Left colon (tissue), 2 donors: ENCODE measurements around the gene KHSRP. TPM values are rescaled to one million over a fixed set of nuclear protein-coding genes. Genes with fewer than 3 reads are reported as not detected.

Experiments
- ATAC-seq: fragments of 200-7000 bp; cut with Tn5 transposase; one replicate; pipeline ENCODE4 v1.9.1; 2020; ENCODE audit warnings: mild to moderate bottlenecking, moderate library complexity
- DNase-seq, 2 donors: peaks; one replicate each; pipeline ENCODE4 v3.0.0-alpha.2; 2020
- intact Hi-C, 2 donors: fragments of 100-400 bp; cut with DNase I in 1 of 2; cut with micrococcal nuclease in 1 of 2; formaldehyde crosslinking; loops; one replicate each; pipeline versions ENCODE4 v1.11.2 to v1.14.0; 2022; cut with DNase I, micrococcal nuclease
- long read RNA-seq: library from polyadenylated mRNA; unstranded; transcript quantifications from one replicate; pipeline ENCODE4 v2.0.0, GENCODE V29; 2021
- total RNA-seq, 2 donors: library from RNA; stranded (reverse); fragmentation: NEBNext Ultra II Directional; extraction: Animal tissue kit (Norgen Biotek cat#: 25700); gene quantifications; one replicate each; pipeline ENCODE4 v1.2.1, GENCODE V29; 2021
- donor health status: DM: no; HTN: no; CAD: no.
- donor health status: DM: yes; HTN: yes; CAD: no.

The KHSRP gene
- 100 to 1,000 TPM; 191 to 214 TPM for total RNA-seq
- long read RNA-seq, partial matches to known transcripts = 3 of 52 reads
- long read RNA-seq, other reads (novel, unspliced or antisense) = 45 of 52 reads

- ATAC-seq (no peak), DNase-seq (no peak)
- intact Hi-C loops = no loop called here
Observed at GRCh38 chr19:6424195-6424938, at the start of gene KHSRP. TSS of gene KHSRP (minus strand) at chr19:6424811. CDS start at chr19:6424701, 110 bp downstream.

GRCh38 chr19:6473647-6474046, 49.0 kb upstream of the KHSRP start:
- intact Hi-C loops = no loop called here
- DNase-seq = no peak
- ATAC-seq = no peak

GRCh38 chr19:6472713-6473112, 48.1 kb upstream of the KHSRP start:
- DNase-seq (no peak), ATAC-seq (no peak)
- intact Hi-C loops = no loop called here

- DNase-seq = no peak
- intact Hi-C loops = no loop called here
Observed at GRCh38 chr19:6471076-6471475, 46.5 kb upstream of the KHSRP start.

GRCh38 chr19:6470173-6470572, 45.6 kb upstream of the KHSRP start:
- ATAC-seq = no peak
- DNase-seq = no peak
- intact Hi-C loops = no loop called here

More at GRCh38 chr19:6471076-6471475, 46.5 kb upstream of the KHSRP start:
- no peak for ATAC-seq

- ATAC-seq = no peak
- no peak for DNase-seq
- intact Hi-C loops = no loop called here
Observed at GRCh38 chr19:6467384-6467783, 42.8 kb upstream of the KHSRP start.

- DNase-seq (no peak), ATAC-seq (no peak)
- intact Hi-C loops = no loop called here
Observed at GRCh38 chr19:6466526-6467248, 42.1 kb upstream of the KHSRP start.

- intact Hi-C loops = no loop called here
- DNase-seq (no peak), ATAC-seq (no peak)
Observed at GRCh38 chr19:6465663-6466062, 41.1 kb upstream of the KHSRP start.

- ATAC-seq (peak; percentile 12), DNase-seq (no peak)
- intact Hi-C loops = no loop called here
Observed at GRCh38 chr19:6465006-6465405, 40.4 kb upstream of the KHSRP start.

GRCh38 chr19:6464070-6464873, 39.7 kb upstream of the KHSRP start, which contains the start of gene CRB3:
TSS of gene CRB3 (plus strand) at chr19:6464271. CDS start at chr19:6464702, 431 bp downstream.
- intact Hi-C loops = no loop called here
- peak; percentile 97 for DNase-seq
- peak; percentile 63 for ATAC-seq

GRCh38 chr19:6460099-6460884, 35.7 kb upstream of the KHSRP start:
- DNase-seq (peak; percentile 98 to 99), ATAC-seq (peak; percentile 57)
- intact Hi-C loops = no loop called here

GRCh38 chr19:6459262-6460098, 34.9 kb upstream of the KHSRP start, which contains the start of gene SLC25A23:
TSS of gene SLC25A23 (minus strand) at chr19:6459792. CDS start at chr19:6459628, 164 bp downstream.
- DNase-seq (peak; percentile 79 to 80), ATAC-seq (peak; percentile 48)
- intact Hi-C loops = no loop called here

- DNase-seq (peak; percentile 45 to 72), ATAC-seq (peak; percentile 34)
- intact Hi-C loops = no loop called here
Observed at GRCh38 chr19:6458695-6459261, 34.2 kb upstream of the KHSRP start.

- no peak for DNase-seq
- intact Hi-C loops = no loop called here
Observed at GRCh38 chr19:6457958-6458694, 33.5 kb upstream of the KHSRP start.

GRCh38 chr19:6455924-6456323, 31.3 kb upstream of the KHSRP start:
- ATAC-seq = no peak
- DNase-seq = no peak
- intact Hi-C loops = no loop called here

More at GRCh38 chr19:6457958-6458694, 33.5 kb upstream of the KHSRP start:
- no peak for ATAC-seq

GRCh38 chr19:6453951-6454565, 29.4 kb upstream of the KHSRP start:
- intact Hi-C loops = no loop called here
- DNase-seq (no peak), ATAC-seq (no peak)
